HG02588 (cell line): ENCODE results near the gene NRG2.

Experiments
- ATAC-seq: cut with Tn5 transposase; IDR thresholded peaks from one replicate; pipeline ENCODE4 v1.9.1; 2021; ENCODE audit warnings: mild to moderate bottlenecking, moderate library complexity; ENCODE audit not compliant: unreplicated experiment

NRG2 gene

DNA sequence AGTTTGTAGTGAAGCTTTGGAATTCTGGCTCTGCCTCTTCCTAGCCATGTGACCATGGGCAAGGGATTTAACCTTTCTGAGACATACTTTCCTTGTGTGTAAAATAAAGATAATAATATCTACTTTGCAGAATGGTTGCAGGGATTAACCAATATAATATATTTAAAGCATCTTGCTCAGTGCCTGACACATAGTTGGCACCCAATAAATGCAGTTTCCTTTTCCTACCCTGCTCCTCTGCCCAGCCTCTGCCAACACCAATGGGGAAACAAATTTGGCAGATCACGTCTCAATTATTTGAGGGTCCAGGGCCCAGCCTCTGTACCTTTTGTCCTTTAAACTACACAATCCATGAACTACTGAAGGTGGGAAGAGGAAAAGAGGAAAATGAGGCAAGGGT is 91.1 kb downstream of the NRG2 start:
- ATAC-seq: no peak

DNA sequence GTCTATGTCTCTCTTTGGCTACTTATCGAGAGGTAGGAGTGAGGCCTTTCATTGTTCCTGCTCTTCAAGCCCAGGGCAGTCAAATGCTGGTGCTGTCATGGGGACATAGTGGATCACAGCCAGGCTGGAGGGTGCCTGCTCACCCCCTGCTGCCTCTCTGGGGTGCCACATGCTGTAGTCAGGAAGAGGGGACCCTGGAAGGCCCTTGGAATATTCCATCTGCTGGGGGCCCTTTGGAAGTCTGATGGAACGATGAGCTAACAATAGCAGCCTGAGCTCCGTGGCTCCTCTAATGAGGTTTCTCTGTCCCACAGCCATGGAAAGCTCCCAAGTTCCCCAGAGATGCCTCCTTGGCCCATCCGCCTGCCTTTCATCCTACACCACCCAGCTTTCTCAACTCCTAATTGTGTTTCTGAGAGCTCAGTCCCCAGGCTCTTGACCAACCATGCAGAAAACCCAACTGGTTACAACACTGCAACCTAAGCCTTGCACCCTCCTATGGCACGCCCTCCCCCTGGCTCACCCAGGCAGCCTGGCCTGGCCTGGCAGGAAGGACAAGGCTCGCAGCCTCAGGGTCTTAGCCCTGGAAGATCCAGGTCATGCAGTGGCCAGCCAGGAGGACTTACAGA is 91.7 kb downstream of the NRG2 start:
- no peak for ATAC-seq

DNA sequence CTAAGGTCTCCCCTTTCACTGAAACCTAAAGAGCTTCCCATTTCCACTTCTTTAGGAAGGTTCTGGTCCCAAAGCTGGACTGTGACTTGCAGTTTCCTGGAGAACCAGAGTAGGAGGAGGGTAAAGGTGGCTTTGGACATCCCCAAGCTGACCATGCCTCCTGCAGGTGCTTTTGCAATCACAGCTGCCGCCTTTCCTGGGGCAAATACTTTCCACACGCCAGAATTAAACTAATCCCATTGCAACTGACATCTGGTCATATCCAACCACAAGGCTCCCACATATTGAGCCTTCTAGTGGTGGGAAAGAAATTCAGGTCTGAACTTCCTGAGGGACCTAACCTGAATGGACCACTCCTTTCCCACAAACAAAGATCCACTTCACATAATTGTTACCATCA is 92.7 kb downstream of the NRG2 start:
- no peak for ATAC-seq

DNA sequence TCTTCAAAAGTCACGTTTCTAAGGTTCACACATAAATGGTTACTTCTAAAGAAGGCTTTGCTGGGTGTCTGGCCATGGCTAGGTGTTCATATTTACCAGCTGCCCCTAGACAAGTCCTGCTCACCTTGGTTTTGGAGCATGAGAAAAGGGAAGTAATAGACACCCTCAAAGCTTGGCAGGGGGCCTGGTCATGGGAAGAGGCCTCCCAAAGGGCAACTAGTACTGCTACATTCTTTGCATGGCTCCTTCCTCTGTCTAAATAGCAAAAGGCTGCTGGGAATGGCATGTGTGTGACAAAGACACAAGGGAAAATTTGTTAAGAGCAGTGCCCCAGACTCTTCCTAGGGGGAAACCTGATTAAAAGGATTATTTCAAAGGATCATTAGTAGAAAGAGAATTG is 93.4 kb downstream of the NRG2 start:
- ATAC-seq: no peak

DNA sequence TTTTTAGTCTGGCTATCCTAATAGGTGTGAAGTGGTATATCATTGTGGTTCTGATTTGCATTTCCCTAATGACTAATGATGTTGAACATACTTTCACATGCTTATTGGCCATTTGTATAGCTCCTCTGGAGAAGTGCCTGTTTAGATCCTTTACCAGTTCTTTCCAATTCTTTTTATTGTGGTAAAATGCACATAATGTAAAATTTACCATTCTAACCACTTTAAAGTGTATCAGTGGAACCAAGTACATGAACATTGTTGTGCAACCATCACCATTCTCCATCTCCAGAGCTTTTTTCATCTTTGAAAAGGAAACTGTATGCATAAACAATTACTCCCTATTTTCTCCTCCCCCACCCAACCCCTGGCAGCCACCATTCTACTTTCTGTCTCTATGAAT is 95.4 kb downstream of the NRG2 start:
- no peak for ATAC-seq

DNA sequence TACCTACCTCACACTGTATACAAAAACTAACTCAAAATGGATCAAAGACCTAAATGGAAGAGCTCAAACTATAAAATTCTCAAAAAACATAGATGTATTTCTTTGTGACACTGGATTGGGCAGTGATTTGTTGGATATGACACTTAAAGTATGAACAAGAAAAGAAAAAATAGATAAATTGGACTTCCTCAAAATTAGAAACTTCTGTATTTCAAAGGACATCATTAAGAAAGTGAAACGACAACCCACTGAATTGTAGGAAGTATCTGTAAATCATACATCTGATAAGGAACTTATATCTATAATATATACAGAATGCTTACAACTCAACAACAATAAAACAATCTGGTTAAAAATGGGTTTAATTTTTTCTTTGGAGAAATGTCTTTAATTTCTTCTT is 96.7 kb downstream of the NRG2 start:
- ATAC-seq: no peak

DNA sequence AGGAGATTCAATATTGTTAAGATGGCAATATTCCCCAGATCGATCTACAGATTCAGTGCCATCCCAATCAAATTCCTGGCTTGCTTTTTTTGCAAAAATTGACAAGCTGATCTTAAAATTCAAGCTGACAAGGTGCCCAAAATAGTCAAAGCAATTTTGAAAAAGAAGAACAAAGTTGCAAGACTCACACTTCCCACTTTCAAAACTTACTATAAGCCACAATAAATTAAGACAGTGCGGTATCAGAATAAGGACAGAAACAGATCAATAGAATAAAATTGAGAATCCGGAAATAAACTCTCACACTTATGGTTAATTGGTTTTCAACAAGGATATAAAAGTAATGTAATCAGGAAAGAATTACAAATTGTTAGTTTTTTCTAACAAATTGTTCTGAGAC is 97.1 kb downstream of the NRG2 start:
- no peak for ATAC-seq

DNA sequence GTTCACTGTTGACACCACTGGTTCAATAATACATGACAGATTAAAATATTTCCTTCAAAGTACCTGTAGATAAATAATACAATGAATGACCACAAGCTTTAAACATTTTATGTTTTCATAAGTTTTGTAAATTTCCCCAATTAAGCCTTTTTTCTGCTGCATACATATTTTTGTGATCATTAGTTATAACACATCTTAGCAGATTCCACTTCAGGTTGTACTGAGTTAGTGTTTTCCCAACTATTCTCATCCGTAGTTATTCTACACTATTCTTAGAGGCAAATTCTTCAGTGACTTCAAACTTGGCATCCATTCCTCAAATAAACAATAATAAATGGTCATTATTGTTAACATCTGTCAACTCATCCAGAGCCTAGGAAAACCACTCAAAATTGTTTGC is 100.9 kb downstream of the NRG2 start:
- ATAC-seq: no peak

DNA sequence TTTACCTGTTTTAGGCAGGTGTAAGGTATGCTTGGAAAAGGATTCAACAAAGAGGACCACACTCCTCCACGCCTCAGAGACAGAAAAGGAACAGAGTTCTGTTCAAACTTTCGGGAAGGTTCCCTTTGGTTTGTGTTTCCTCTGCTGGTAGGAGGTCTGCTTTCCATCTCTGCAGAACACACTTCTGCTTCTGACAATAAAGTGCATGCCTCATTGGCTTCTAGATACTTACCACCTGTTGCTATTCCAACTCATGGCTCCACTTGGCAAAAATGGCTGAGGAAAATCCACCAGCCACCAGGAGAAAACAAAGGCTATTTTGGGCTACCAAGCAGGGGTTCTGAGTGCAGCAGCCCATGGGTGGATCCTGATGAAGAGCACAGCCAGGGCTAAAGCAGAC is 112.7 kb downstream of the NRG2 start:
- ATAC-seq: no peak

DNA sequence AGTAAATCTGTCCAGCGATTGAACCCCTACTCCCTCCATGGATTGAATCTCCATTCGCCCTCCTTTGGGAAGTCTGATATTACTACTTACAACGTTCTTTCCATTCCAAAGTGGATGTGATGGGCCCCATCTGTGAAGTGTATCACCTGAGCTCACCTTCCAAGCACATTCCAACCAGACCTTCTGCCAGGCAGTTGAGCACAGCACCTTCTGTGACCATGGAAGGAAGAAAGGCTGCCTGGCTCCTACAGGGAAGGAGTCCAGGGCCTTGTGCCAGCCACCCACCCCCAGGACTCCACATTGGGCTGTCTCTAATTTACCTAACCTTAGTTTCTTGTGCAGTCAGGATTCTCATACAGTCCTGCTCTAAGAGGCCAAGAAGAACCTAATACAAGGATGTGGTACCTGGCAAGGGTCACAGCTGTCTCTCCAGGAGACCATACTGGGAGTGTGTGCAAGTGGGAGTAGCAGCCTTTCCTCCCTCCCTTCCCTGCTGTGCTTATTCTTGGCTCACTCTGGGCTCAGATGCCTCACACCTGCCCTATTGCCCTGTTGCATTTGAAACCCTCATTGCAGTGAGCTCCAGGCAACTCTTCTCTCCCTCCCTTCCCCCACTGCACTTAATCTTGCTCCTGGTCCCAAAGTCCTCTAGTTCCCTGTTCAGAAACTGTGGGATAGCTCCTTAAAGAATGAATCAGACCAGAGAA is 116.1 kb downstream of the NRG2 start:
- no peak for ATAC-seq

DNA sequence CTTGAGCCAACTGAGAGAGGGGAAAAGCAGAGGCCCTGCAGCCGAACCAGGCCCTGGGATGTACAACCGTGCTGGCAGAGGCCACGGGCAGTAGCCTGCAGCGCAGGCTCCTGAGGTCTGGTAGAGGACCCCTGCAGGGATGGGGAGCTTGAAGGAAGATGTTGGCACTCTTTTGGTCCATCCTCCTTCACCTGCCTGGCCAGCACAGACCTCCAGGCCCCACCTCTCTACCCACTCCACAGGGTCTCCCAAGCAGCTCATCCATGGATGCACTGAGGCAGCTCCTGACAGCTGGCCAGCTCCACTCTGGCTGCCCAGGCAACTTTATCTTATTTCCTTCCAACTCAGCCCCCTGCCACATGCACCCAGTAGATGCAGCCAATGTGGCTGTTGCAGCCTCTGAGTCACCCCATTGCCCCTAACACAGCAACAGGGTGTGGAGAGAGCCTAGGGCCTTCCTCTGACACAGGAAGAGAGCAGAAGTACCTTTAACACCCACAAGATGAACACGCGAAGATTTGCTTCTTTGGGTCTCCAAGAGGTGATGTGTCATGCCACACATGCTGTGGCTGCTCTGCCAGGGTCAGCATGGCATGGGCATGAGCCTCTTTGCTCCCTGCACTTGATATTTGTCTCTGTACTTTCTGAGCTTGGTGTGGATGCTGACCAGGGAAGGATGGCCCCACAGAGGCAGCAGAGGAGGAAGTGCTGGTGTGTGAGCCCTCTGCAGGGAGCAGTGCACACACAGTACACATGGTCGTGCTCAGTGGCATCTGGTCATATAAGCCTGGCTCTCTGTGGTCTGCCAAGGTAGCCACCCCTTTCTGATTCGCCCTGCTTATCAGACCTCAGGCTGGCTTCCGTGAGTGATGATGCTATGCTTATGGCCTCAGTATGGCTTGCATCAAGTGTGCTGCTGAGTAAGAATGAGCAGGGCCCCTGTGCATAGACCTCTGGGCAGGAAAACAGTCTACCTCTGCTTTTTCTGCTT is 117.2 kb downstream of the NRG2 start:
- no peak for ATAC-seq

DNA sequence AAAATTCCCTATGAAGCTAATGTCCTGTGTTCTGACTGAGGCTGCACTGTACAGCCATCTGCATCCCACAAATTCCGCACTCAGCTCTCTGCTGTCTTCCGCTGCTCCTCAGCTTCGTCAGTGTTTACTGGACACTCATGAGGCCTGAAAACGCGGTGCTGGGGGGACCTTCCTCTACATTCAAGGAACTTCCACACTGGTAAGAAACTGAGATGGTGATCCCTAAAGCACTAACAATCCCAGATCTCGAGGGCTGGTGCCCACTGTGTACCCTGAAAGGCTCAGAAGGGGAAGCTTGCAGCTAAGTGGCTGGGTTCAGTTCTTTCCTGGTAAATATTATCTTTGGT is 117.9 kb downstream of the NRG2 start:
- ATAC-seq: no peak

DNA sequence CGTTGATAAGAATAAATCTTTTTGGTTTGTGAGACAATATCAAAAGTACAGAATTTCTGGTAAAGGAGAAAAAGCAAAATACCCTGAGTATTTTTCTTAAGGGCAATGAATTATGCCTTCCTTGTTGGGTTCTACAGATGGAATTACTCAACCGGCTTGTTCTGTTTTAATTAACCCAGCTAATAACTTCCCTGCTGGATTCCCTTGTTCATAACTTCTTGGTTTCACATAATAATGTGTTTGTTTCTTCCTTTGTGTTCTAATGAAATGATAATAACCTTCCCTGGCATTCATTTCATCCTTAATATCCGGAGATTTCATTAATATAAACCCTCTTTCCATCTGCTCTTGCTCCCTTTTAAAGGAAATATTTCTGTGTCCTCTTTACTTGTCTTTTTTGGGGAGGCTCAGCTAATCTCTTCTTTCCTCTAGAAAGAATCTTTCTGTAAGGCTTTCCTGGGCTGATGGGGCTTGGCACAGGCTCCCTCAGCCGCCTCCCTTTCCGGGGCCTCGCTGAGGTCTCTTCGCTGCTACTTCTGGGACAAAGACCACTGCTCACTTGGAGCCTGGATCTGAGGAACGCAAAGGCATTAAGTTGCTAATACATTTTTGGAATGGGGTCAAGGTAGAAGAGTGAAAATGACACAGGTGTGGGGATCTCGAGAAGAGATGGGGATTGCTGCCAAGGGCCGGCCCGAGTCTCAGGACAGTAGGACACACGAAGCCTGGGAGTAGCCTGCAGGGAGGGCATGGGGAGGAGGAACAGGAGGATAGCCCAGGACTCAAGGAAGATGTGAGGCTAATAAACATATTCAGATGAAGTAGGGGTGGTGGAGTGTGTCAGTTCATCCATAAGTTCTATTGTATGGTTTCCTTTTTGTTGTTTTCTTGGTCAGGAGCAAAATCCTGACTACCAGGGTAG is 118.5 kb downstream of the NRG2 start:
- no peak for ATAC-seq

DNA sequence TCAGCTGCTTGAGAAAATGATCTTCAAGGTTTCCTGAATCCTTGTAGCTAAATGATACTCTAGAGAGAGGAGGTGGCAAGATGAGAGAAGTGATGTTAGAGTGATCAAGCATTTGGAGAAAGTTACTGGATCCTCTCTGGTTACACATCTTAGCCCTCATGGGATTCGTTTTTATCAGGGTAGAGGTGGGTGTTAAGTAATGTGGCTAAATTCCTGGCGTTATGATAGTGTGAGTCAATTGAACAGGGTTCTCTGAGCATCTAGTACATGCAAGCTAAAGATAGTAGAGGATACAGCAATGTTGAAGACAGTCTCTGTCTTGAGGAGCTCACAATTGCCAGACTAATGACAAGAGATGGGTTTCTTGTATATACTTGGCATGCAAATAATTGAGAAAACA is 123.8 kb downstream of the NRG2 start:
- ATAC-seq: no peak

DNA sequence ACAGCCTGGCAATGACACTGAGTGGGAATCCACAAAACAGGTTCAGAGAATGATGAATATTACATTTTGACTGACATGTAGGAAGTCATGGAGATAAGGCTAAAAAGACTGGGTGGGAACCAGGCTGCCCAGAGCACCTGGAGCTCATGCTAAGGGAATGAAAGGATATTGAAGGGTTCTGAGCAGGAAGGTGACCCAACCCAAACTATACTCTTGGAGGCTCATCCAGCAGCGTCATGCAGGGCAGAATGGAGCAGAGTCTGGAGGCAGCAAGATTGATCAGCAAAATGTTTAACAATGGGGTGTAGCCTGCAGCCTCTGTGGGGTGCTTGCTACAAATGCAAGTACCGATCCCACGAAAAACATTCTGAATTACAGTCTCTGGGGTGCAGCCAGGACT is 127.3 kb downstream of the NRG2 start:
- ATAC-seq: no peak

DNA sequence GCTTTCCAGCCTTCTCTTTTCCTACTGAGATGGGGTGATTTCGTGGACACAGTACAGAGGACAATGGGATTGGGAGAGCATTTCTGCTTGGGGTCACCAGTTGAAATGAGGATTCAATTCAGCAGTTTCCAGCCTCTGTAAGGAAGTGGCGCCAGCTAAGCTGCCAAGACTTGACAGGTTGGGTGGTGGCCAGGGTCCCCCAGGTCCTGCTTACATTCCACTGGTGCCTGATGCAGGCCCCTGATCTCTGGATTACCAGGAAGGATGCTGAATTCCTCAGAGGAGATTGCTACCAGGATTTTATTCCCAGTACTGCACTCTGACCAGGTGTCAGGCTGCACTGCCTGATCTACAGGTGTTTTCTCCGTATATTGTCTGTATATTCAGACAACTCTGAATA is 127.8 kb downstream of the NRG2 start:
- no peak for ATAC-seq

DNA sequence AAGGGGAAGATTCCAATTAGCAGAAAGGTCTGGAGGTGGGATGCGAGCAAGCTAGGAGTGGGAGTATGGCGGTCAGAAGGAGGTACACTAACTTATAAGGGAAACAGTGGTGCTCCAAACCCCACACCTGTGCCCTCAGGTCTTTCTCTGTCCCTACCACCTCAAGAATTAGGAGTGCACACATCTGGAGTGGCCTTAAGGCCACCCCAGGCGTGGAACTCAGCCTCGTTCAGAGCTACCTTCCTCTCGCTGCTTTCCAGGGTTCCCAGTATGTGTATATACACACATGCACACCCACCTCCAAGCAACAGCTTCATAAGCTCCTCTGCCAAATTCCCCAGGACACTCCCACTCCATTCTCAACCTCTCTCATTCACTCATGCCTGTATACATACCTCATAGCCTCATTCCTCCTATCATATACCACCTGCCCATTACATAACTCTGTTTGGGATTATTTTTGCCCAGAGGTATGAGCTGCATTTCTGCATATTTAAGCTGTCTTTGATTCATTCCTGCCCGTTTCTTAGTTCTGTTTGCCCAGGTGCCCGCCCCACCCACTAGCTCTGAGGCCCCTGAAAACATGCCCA is 128.8 kb downstream of the NRG2 start:
- no peak for ATAC-seq

DNA sequence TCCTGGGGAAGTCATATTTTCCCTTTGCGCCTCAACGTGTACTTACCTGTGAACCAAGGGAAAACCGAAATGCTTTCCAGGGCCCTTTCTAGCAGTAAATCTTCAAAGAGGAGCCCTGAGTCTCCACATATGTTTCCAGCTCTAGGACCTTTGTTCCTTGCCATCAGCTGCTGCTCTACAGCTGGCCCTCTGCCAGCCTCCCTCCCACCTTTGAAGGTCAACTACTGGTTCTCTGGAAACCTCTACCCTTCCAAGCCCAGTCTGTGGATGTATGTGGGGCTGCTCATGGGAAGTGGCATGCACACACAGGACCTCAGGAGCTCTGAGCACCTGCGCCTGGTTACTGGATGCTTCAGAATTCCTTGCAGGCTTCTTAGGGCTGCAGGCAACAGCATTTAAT is 130.3 kb downstream of the NRG2 start:
- no peak for ATAC-seq

DNA sequence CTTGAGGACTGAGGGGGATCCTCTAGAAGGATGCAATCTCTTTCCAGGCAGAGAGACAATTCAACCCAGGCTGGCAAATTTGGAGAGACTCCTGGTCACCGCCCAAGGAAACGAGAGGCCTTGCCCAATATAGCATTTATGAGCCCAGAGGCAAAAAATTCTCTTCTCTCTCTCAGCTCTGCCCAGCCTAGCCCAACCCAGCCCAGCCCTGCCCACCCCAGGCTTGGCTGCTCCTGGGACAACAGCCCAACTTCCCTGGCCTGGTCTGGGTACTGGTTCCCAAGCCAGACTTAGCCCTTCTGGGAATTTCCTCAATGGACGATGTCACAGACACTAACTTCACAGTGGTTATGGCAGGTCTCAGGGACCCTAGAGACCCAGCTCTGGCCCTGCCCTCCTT is 130.9 kb downstream of the NRG2 start:
- ATAC-seq: no peak

DNA sequence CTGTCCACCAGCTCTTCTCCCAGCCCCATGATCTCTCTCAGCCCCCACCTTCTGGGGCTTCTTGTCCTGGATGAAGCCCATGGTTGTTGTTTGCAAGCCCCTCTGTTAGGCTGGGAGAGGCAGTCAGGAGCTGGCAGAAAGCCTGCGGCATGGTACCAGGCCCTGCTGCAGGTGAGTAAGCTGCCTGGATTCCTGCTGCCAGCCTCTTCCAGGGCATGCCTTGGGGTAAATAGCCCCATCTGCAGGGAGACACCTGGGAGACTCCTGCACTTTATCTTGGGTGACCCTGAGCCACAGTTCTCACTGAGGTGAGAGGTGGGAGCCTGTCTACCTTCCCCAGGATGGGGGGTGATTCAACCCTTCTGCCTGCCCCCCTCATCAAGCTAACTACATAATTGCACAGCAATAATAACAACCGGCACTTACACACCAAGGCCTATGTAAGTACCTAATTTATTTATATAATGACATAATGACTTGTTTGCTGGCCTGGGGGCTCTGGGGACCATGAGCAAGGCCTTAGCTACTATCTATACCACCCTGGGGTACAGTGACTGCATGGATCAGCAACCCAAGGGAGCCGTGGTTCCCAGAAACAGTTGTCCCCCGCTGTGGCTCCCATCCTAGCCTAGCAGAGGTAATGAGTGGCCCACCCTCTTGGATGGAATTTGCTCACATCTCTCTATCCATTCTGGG is 131.5 kb downstream of the NRG2 start:
- ATAC-seq: no peak
